DMS79 treated with DMSO at 0.1 percent for 48 hours (cell line): Measurements from ENCODE around the gene CUL1.

Experiments
- DNase-seq: peaks from one replicate; lab custom pipeline; 2025; lab: John Stamatoyannopoulos, UW

Gene CUL1

DNA sequence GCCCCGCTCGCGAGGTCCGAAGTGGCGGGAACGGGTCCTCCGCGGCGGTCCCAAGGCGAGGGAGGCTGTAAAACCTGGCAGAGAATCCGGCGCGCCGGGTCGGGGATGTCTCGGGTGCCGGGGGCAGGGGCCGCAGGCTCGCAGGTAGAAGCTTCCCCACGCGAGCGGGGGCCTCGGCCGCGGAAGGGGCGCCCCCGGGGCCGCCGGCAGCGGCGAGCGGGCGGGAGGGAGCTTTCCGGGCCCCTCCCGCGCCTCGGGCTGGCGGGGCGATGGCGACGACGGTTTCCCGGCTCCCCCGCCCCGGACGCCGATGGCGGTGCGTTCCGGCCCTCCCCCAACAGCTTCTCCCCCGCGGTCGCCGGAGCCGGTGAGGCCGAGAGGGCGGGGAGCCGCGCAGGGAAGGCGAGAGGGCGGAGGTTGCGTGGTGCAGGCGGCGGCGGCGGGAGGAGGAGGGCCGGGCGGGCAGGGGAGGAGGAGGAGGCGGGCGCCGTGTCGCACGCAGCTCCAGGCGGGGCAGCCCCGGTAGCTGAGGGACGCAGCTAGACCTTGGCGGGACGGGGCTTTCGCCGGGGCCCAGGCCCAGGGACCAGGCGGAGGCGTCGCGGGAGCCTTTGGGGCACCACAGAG lies at the start of gene CUL1:
CUL1 (plus strand) TSS at position 507 of the 627 bp plus-strand sequence. CDS start 31,220 bp downstream, outside the sequence.
- peak; percentile 42 for DNase-seq

DNA sequence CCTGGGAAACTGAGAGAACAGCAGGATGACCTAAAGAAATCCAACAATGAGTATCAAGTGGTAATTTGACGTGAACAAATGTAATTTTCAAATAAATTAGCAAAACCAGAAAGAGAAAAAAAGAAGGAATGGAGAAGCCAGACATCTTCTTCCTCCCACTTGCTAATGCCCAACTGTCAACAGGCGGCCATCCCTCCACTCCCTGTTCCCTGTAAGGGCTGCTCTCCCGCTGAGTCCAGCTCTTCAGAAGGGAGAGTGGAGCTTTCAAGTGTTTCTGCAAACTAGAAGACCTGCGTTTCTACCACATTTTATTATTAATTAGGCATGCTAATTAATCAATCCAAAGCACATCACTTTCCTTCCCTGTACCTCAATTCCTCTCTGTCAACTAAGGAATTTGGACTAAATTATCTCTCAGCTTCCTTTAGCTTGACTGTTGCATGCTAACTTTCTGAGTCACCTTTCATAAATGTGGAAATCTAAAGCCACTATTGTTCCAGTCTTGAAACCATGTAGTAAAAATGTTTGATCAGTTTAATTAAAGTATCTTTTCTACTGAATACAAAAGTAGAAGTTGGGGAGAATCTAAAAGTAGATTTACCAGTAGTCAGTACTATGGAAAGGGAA lies 48.4 kb upstream of the CUL1 start:
- no peak for DNase-seq

DNA sequence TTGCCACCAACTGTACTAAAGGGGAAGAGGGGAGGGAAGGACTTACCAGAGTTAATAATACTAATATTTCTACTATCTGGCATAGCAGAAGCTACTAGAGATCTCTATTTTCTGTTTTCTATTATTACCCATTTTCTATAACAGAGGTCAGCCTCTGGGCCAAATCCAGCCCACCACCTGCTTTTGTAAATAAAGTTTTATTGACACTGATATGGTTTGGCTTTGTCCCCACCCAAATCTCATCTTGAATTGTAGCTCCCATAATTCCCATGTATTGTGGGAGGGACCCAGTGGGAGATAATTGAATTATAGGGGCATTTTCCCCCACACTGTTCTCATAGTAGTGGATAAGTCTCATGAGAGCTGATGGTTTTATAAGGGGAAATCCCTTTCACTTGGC lies 45.9 kb upstream of the CUL1 start:
- DNase-seq = no peak

DNA sequence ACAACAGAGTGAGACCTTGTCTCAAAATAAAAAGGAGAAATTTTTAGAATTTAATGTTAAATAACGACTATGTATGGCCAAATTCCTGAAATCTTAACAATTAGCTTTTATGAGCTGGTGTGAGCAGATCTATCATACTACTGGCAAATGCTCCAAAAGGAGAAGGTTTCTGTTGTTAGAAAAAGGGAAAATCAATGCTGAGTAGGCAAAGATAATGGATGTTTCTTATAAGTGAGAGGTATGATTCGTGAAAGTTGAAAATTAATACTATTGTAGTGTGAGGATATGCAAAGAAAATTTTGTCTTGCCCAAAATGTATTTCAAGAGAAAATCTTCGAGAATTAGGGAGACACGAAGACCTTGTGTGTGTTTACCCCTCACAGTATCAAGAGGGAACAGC lies 40.8 kb upstream of the CUL1 start:
- DNase-seq = no peak

DNA sequence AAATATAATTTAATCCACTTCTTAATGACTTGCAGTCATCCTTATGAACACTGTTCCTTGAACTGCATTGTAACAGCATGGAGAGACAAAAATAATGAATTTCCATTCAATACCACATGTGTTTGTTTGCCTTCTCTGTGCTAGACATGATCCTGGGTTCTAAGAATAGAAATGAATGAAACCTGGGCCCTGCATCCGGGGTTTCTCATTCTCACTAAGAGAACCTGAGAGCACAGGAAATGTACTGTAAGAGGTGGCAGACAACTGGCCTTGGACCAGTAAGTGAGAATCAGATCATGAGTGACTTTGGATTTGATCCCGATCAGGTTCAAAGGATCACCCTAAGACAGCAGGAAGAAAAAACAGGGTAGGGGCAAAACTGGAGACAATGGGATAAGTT lies 37.2 kb upstream of the CUL1 start:
- DNase-seq = no peak

DNA sequence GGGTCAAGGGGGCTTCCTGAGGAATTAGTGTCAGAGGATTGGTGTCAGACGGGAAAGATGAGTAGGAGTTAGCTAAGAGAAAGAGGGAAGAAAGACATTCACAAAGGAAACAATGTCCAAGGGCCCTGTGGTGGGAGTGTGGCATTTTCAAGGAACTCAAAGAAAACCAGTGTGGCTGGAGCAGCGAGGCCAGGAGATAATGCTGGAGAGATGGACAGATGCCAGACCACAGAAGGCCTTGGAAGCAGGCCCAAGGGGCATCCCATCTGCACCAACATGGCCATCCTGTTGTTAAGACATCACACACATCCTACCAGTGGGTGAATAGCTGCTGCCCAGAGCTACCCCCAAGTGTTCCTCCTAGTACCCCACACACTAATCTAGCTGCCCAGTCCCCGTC lies 36.1 kb upstream of the CUL1 start:
- DNase-seq = no peak

DNA sequence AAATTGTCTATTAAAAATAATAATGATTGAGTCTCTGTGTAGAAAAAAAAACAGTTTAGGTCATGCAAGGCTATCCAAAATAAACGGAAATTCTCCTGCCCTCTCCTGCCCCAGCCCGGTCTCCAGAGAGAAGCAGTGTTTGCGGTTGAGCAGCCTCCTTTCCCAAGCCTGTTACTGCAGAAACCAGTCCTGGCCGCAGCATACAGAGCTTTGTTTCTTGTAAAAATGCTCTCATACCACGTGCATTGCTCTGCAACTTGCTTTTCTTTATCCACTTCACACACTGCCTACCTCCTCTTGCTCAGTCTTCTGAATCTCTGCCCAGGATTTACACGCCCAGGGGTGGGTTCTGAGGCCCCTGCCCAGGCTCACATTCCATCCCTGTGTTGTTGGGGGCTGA lies 34.4 kb upstream of the CUL1 start:
- no peak for DNase-seq

DNA sequence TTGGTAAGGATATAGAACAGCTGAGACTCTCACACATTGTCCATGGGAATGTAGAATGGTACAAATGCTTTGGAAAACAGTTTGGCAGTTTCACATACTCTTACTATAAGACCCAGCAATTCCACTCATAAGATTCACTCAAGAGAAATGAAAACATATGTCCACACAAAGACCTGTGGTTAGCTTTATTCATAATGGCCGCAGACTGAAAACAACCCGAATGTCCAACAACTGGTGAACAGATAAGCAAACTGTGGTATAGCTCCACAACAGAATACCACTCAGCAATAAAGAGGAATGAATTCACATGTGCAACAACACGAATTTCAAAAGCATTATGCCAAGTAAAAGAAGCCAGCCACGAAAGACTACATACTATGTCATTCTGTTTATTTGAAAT lies 33.5 kb upstream of the CUL1 start:
- no peak for DNase-seq

DNA sequence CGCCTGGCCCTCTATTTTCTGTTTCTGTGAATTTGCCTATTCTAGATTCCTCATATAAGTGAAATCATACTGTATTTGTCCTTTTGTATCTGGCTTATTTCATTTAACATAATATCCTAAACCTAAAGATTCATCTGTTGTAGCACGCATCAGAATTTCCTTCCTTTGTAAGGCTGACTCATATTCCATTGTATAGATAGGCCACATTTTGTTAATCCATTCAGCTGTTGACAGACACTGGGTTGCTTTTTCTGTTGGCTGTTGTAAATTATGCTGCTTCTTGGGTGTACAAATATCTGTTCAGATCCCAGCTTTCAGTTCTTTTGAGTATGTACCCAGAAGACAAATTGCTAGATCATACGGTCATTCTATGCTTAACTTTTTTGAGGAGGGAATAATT lies 28.8 kb upstream of the CUL1 start:
- no peak for DNase-seq

DNA sequence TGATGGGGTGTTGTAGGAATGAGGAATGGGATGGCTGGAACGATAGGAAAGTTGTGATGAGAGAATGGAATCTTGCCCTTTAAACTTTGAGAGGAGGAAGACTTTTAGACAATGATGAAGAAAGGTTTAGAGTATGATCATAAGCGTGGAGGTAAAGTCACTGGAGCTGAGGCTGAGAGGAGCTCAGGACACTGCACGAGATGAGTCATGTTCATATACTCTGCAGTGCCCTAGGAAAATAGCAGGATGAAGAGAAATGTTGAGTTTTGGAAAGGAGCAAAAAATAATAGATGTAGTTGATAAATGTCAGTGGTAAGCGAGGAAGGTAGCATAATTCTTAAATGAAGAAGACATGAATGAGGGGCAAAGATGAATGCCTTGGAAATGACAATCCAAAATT lies 28.3 kb upstream of the CUL1 start:
- no peak for DNase-seq

DNA sequence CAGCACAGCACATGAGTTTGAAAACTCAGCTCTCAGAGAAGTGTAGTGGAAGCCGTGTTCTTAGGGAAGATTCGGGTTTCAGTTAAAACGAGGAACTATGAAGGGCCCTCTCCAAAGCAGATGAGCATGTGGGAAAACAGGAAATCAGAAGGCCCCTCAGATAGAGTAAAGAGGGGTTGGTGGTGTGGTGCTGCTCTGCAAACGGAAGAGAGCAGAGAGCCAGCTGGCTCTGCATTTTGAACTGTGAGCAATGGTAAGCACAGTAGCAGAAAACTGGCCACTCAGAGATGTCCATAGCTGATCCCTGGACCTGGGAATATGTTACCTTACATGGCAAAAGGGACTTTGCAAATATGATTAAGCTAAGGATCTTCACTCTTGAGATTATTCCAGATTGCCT lies 27.9 kb upstream of the CUL1 start:
- no peak for DNase-seq

DNA sequence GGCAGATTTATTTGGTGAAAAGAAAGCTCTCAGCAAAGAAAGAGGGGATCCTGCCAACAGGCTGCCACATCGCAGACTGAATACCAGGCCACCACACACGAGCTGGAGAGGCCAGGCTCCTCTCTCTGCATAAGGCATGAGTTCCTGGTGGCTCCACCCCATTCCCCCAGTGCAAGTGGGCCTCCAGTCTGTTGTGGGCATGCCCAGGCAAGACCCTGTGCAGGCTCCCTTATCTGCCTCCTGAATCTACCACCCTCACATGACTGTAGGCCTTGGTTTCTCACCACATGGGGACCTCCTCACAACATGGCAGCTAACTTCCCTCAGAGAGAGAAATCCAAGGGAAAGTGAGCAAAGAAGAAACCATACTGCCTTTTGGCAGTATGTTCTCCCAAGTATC lies 26.7 kb upstream of the CUL1 start:
- DNase-seq = no peak

DNA sequence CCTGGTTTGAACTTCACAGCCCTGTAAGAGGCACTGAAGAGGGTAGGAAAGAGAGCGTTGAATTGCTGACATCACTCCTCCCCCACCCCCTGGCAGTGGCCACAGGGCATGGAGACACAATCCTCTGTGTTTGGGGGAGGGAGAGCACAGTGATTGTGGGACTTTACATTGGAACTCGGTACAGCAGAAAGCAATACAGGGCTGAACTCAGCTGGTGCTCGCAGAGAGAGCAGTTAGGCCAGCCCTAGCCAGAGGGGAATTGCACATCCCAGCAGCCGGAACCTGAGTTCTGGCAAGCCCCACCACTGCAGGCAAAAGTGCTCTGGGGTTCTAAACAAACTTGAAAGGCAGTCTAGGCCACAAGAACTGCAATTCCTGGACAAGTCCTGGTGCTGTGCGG lies 24.0 kb upstream of the CUL1 start:
- DNase-seq = no peak

DNA sequence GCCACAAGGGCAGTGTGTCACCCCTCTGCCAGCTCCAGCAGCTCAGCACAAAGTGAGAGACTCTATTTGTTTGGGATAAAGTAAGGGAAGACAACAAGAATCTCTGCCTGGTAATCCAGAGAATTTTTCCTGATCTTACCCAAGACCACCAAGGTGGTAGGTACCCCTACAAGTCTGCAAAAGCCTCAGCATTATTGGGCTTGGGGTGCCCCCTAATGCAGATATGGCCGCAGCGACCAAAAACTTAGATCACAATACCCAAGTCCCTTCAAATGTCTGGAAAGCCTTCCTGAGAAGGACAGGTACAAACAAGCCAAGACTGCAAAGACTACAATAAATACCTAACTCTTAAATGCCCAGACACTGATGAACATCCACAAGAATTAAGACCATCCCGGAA lies 22.4 kb upstream of the CUL1 start:
- DNase-seq = no peak

DNA sequence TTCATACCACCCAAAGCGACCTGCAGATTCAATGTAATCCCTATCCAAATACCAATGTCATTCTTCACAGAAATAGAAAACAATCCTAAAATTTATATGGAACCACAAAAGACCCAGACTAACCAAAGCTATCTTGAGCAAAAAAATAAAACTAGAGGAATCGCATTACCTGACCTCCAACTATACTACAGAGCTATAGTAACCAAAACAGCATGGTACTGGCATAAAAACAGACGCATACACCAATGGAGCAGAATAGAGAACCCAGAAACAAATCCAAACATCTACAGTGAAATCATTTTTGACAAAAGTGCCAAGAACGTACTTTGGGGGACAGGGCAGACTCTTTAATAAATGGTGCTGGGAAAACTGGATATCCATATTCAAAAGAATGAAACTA lies 16.9 kb upstream of the CUL1 start:
- DNase-seq = no peak

DNA sequence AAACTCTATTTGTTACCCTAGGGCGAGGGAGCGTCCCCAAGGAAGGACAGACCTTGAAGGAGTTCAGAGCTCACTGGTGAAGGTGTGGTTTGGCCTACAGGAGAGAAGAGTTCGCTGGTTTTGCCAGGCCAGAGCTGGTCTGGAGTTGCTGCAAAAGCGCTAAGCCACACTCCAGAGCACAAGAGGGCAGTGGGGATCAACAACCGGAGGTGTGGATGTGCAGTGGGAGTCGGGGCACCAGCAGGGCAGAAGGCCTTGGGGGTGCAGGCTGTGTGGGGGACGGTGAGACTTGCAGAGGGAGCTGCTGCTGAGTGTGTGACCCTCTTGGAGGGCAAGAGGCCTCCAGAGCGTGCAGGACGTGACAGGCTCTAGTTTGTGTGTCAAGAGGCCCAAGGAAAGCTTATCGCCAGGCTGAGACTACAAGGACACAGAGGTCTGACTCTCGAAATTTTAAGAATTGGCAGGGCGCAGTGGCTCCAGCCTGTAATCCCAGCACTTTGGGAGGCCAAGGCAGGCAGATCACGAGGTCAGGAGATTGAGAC lies 14.3 kb upstream of the CUL1 start:
- DNase-seq = no peak

DNA sequence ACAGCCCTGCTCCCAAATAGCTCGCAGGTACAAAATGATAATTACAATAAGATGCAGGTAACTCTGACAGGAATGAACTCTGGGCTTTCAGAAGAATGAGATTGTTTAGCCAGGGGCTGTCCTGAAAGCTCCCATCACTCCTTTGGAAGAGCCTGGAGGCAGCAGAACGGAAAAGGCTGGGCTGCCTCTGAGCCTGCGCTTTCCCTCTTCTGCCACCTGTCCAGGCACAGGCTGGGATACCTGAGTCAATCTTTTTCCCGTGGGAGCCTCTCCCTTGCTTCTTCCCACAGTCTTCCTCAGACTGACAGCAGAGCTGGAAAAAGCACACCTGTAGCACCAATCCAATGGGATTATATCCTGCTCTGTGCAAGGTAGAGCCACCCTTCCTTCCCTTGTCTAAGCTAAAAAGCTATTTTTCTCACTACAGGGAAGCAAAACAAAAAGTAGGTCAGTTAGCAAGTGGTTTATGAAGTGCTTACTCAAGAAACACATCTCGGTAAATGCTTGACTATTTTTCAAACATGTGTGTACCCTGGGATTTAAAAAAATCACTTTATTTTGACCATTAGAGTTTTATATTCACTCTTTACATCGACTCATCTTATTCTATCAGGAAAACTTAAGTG lies 12.3 kb upstream of the CUL1 start:
- no peak for DNase-seq

DNA sequence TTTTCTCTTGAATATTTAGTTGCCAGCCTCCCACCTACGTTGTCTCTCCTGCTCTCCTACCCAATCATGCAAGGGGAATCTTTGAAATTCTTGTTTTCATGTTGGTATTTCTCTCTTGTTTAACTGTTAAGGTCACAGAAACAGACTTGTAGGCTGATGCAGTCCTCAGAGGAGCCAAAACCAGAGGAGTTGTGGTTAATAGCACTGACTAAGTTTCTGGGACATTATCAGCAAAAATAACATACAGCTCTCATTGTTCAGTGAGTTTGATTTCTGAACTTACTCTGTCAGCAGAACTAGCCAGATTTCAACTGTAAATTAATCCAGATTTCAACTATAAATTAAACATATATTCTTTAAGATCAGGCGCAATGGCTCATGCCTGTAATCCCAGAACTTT lies 11.1 kb upstream of the CUL1 start:
- DNase-seq = no peak

DNA sequence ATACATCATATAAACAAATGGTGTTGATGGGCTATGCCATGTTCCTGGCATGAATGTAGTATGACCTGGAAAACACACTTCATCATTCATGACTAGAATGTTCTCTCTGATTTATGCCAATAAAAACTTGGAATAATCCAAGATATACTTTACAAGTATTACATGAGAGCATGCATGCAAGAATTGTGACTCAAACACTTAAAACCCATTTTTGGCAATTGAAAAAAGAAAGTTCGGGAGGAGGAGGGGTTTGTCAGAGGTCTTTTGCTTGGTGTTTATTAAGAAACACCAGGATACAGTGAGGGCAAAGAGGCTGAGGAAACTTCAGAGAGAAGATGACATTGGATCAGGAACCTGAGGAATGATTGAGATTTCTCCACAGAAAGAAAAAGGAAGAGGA lies 10.2 kb upstream of the CUL1 start:
- DNase-seq = no peak

DNA sequence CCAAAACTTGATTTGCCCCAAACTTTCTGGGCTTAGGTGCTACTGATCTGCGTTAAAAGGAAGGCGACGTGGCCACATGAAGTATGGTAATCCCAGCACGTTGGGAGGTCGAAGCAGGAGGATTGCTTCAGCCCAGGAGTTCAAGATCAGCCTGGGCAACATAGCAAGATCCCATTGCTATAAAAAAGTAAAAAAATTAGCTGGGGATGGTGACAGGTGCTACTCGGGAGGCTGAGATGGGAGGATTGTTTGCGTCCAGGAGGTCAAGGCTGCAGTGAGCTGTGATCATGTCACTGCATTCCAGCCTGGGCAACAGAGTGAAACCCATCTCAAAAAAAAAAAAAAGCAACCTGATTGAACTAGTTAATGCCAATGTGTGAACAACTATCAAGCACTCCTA lies 5.1 kb upstream of the CUL1 start:
- DNase-seq = no peak

DNA sequence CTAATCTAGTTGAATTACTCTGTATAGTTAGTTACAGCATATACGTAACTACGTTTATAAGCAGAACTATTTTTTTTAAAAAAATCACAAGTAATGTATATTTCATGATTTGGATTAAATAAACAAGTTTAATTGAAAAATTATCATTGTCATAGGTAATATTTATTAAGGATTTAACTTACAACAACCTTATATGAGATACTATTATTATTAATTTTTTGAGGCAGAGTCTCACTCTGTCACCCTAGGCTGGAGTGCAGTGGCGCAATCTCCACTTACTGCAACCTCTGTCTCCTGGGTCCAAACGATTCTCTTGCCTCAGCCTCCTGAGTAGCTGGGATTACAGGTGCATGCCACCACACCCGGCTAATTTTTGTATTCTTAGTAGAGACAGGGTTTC lies 4.1 kb upstream of the CUL1 start:
- no peak for DNase-seq

DNA sequence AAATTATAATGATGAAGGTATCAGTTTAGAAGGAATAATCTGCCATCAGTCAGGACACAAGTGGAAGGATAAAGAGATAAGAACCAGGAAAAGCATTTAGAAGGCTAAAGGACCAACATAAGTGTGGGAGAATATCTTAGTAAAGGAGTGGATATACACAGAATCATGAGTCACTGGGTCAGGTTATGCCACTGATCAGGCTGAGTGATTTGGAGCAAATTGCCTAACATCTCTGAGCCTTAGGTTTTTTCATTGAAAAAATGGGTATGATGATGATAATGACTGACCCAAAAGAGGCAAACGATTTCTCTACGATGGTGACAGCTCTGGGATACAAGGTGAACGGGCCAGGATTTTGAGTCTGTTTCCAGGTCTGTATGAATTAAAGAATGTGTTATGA lies 2.8 kb upstream of the CUL1 start:
- DNase-seq = no peak

DNA sequence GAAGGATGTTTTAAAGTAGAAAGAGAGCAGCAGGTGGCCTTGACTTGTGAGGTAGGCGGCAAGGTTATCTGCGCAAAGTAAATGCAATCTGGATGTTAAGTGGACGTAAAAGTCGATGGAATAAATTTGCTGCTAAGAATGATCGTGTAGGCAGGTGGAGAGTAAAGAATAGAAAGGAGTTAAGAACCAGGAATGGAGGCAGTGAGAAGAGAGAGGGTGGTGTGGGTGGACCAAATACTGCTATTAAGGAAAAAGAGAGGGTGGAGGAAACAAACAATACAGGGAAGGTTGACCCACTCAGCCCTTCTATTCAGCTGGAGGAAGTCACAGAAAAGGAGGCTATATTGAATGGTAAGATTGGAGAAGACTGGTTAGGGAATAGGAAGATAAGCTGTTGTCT lies 1.9 kb upstream of the CUL1 start:
- no peak for DNase-seq
